ENCODE results near the gene EEF2K. TPM values are rescaled to one million over a fixed set of nuclear protein-coding genes. Genes with fewer than 3 reads are reported as not detected.

The EEF2K gene
- total RNA-seq, 4 donors from 2014 or later, result 42.8 to 90.8 (median 50.3) TPM

DNA sequence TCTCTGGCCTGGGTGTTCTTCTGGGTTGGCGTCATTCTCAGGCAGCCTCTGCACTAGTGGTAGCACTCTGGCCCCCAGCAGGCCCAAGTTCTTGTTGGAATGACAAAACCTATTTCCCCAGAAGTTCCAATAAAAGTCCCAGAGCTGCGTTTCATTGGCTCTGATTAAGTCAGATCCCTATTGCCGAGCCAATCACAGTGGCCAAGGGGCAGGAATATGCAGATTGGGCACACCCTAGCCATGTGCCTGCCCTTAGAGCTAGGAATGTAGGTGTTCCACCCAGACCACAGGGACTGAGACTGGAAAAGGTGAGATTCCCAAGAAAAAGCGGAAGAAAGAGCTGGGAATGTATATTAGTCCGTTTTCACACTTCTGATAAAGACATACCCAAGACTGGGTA, 46.2 kb downstream of the EEF2K start:
- DNase-seq (ENCODE audit: low spot score in 2 of 2), result no peak
- Histone ChIP-seq H3K36me3 (peaks cover 11 to 100% (median 30%) of the 10 kb centered on the region in 3 donors), H3K9me3 (peaks cover 0 to 6% (median 1%) of the 10 kb centered on the region in 4 donors), H3K4me1 (no peaks in the 10 kb centered on the region), H3K27me3 (no peaks in the 10 kb centered on the region), H3K27ac (no peak overlapping the region), H3K4me3 (no peak overlapping the region)
- WGBS, 2 donors, result 78 to 83% methylated on average over 5 of the region's 5 CpGs
- TF ChIP-seq POLR2A (IDR thresholded peaks at IDR 0.05) (no peak), EP300 (IDR thresholded peaks at IDR 0.05) (no peak)
- TF ChIP-seq, protein P1, sequence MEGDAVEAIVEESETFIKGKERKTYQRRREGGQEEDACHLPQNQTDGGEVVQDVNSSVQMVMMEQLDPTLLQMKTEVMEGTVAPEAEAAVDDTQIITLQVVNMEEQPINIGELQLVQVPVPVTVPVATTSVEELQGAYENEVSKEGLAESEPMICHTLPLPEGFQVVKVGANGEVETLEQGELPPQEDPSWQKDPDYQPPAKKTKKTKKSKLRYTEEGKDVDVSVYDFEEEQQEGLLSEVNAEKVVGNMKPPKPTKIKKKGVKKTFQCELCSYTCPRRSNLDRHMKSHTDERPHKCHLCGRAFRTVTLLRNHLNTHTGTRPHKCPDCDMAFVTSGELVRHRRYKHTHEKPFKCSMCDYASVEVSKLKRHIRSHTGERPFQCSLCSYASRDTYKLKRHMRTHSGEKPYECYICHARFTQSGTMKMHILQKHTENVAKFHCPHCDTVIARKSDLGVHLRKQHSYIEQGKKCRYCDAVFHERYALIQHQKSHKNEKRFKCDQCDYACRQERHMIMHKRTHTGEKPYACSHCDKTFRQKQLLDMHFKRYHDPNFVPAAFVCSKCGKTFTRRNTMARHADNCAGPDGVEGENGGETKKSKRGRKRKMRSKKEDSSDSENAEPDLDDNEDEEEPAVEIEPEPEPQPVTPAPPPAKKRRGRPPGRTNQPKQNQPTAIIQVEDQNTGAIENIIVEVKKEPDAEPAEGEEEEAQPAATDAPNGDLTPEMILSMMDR (IDR thresholded peaks at IDR 0.05), result no peak

DNA sequence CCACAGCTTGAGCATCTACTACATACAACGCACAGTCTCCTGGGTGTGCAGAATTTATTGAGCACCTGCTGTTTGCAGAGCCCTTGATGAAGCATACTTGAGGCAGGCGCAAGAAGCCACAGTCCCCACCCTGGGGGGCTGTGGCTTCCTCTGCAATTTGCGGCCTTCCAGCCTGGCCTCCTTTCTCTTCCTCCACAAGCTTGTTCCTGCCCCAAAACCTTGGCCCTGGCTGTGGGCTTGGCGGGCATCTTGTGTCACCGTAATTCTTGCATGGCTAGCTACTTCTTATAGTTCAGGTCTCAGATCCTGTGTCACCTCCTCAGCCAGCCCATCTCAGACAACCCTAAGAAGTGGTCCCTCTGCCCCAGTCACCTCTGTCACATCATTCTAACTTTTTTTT, 47.2 kb downstream of the EEF2K start:
- WGBS, 2 donors, result 91 to 96% methylated on average over 5 of the region's 5 CpGs
- H3K36me3 ChIP-seq, result peaks cover 13 to 100% (median 36%) of the 10 kb centered on the region in 3 donors
- no peak for DNase-seq (ENCODE audit: low spot score in 2 of 2)
- no peak overlapping the region for H3K4me3 ChIP-seq
- peaks cover 0 to 6% (median 1%) of the 10 kb centered on the region in 4 donors for H3K9me3 ChIP-seq
- no peaks in the 10 kb centered on the region for H3K27me3 ChIP-seq
- H3K27ac ChIP-seq, result no peak overlapping the region
- no peaks in the 10 kb centered on the region for H3K4me1 ChIP-seq
- TF ChIP-seq POLR2A (IDR thresholded peaks at IDR 0.05) (no peak), EP300 (IDR thresholded peaks at IDR 0.05) (no peak)
- TF ChIP-seq, protein P1 (IDR thresholded peaks at IDR 0.05), result no peak

DNA sequence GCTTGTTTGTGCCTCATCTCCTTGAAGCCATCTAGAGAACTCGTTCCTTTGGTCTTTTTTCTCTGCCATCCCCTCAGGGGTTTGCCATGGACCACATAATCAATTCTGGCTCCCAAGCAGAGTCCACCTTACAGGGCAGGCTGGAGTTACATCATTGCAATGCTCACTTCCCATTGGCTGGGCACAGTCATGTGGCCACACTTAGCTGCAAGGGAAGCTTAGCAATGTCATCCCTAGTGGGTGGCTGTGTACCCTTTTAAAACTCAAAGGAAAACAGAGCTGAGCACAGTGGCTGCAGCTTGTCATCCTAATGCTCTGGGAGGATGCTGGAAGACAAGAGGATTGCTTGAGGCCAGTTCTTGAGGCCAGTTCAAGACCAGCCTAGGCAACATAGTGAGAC, 49.3 kb downstream of the EEF2K start:
- TF ChIP-seq, protein P1 (IDR thresholded peaks at IDR 0.05), result no peak
- TF ChIP-seq POLR2A (IDR thresholded peaks at IDR 0.05) (no peak), EP300 (IDR thresholded peaks at IDR 0.05) (no peak)
- H3K4me3 ChIP-seq, result no peak overlapping the region
- H3K27me3 ChIP-seq, result no peaks in the 10 kb centered on the region
- peaks cover 11 to 100% (median 36%) of the 10 kb centered on the region in 3 donors for H3K36me3 ChIP-seq
- H3K4me1 ChIP-seq, result no peaks in the 10 kb centered on the region
- DNase-seq (ENCODE audit: low spot score in 2 of 2), result no peak
- H3K27ac ChIP-seq, result no peak overlapping the region
- 92 to 100% methylated on average over 1 of the region's 1 CpG for WGBS, 2 donors
- peaks cover 0 to 10% (median 1%) of the 10 kb centered on the region in 4 donors for H3K9me3 ChIP-seq

DNA sequence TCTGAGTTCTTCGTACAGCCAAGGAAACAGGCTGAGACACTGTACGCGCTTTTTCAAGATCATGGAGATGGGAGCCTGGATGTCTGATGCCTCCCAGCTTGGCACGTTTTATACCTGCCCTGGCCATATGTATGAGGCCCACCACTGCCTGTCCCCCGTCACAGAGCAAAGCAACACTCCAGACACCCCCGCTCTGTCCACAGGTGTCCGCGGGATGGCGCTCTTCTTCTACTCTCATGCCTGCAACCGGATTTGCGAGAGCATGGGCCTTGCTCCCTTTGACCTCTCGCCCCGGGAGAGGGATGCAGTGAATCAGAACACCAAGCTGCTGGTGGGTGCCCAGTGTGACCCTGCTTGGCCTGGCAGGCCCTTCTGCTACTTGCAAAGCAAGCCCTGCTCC, 51.4 kb downstream of the EEF2K start:
- H3K36me3 ChIP-seq, result peaks cover 11 to 100% (median 30%) of the 10 kb centered on the region in 3 donors
- TF ChIP-seq EP300 (IDR thresholded peaks at IDR 0.05) (no peak), POLR2A (IDR thresholded peaks at IDR 0.05) (no peak)
- TF ChIP-seq, protein P1 (IDR thresholded peaks at IDR 0.05), result no peak
- H3K27me3 ChIP-seq, result no peaks in the 10 kb centered on the region
- no peak overlapping the region for H3K27ac ChIP-seq
- H3K4me1 ChIP-seq, result no peaks in the 10 kb centered on the region
- no peak overlapping the region for H3K4me3 ChIP-seq
- WGBS, 2 donors, result 97 to 99% methylated on average over 13 of the region's 13 CpGs
- DNase-seq (ENCODE audit: low spot score in 2 of 2), result no peak
- H3K9me3 ChIP-seq, result peaks cover 0 to 10% (median 1%) of the 10 kb centered on the region in 4 donors

DNA sequence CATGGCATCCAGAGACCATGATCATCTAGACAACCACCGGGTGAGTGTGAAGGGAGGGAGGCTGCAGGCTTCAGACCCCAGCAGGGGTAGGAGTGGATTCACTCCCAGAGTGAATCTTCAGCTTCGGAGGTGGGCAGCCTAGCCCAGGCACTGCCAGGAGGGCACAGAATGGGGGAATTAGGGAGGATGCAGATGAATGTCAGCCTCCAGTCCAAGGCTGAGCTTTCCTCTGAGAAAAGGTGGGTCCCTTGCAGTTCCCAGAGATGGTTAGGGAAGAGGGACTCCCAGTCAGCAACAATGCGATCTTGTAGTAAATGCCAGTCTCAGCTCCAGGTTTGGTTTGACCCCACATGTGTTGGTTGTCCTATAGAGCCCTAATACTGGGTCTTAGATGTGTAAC, 54.4 kb downstream of the EEF2K start:
- no peaks in the 10 kb centered on the region for H3K27me3 ChIP-seq
- no peak for TF ChIP-seq EP300 (IDR thresholded peaks at IDR 0.05)
- no peak for TF ChIP-seq POLR2A (IDR thresholded peaks at IDR 0.05)
- TF ChIP-seq, protein P1 (IDR thresholded peaks at IDR 0.05), result no peak
- H3K36me3 ChIP-seq, result peaks cover 9 to 100% (median 23%) of the 10 kb centered on the region in 3 donors
- no peaks in the 10 kb centered on the region for H3K4me1 ChIP-seq
- H3K4me3 ChIP-seq, result no peak overlapping the region
- DNase-seq (ENCODE audit: low spot score in 2 of 2), result no peak
- peaks cover 0 to 5% (median 0%) of the 10 kb centered on the region in 4 donors for H3K9me3 ChIP-seq
- no peak overlapping the region for H3K27ac ChIP-seq
- WGBS, 2 donors, result 98 to 100% methylated on average over 3 of the region's 3 CpGs

All from tibial nerve (tissue), 4 donors.